ENCODE results near the gene KRT17.
"Not testable (repeated sequence)": the region's sequence is repeated elsewhere in the genome, so short reads cannot be mapped to it uniquely, and the experiment has no call there.

KRT17 gene

DNA sequence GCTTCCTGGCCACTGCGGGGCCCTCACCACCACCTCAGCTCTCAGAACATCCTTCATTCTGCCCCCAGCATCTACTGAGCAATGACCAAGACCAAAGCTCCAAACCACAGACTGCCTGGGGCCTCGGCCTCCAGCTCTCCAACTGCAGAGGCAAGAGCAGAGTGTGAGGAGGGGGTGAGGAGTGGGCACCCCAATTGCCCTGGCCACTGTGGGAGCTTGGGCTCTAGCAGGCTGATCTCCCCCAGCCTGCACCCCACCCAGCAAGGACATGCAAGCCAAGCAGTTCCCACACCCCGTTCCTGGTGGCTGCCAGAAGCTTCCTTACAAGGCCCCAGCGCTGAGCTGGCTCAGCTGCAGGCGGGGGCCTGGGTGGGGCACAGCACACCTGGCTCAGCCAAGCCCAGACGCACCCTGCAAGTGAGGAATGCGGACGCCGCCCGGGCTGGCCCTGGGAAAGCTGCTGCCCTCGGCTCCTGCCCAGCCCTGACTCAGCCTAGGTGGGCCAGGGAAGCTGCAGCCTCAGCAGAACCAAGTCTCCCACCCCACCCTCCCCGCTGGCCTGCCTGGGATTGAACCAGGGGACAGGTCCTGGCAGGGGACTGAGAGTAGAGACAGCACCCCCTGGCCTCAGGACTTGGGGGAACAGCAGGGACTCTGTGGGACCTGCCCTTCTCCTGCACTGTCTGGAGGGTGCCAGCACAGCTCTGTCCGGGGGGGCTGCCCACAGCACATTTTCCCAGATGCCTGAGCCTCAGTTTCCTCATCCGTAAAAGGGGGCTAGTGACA lies 29.7 kb upstream of the KRT17 start:
- no peak for DNase-seq

DNA sequence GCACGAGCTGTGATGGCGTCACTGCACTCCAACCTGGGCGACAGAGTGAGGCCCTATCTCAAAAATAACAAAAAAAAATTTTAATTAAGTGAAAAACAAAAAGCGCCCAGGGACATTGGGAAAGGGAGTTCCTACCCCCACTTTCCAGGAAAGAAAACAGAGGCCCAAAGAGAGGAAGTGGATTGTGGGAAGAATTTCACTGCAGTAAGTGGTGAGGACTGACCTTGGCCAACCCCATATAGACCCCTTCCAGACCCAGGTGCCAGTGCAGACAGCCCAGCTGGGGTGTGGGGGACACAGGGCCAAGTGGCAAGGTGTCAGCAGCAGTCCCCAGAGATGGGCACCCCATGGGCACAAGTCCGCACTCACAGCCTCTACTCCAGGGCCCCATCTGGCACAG lies 29.0 kb upstream of the KRT17 start:
- DNase-seq: no peak

DNA sequence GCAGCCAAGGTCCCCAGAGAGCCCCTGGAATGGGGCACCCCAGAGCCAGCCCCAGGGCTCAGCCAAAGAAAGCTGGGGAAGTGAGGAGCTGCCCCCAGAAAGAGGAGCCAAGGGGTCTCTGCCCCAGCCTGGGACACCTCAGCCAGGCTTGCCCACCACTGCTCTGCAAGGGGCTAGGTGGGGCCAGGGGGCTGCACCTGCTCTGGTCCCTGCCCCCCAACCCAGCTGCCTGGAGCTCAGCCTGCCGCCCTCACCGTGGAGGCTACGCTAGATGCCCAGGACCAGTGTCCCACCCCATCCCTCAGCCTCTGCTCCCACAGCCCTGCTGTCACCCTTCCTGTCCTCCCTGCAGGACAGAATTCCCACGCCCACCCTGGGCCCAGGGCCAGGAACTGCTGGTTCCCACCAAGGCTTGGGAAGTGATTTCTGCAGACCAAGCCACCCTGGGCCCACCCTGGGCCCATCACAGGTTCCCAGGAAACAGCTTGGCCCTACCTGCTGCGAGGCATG lies 28.1 kb upstream of the KRT17 start:
- no peak for DNase-seq

DNA sequence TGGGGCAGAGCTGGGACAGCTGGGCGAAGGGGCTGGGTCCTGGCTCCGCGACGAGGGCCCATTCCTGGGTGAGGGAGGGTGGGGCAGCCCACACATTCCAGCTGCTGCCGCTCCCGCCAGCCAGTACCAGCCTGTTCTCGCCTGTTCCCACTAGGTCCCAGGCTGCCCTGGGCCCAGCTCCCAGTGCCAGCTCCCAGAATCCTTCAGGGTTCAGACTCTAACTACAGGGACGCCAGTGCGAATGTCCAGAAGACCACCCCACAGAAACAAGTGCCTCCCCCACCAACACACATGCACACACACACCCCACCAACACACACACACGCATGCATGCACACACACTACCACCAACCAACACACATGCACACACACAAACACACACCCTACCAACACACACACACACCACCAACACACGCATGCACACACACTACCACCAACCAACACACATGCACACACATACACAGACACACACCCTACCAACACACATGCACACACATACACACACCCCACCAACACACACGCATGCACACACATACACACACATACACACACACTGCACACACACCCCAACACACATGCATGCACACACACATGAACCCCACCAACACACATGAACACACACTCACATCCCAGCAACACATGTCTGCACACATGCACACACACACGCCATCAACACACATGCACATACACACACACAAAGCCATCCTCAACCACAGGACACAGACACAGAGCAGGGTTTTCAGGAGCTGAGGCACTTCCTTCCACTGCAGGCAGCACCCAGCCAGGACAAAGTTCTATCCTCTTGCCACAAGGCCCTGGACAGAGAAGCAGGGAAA lies 27.5 kb upstream of the KRT17 start:
- DNase-seq: no peak

DNA sequence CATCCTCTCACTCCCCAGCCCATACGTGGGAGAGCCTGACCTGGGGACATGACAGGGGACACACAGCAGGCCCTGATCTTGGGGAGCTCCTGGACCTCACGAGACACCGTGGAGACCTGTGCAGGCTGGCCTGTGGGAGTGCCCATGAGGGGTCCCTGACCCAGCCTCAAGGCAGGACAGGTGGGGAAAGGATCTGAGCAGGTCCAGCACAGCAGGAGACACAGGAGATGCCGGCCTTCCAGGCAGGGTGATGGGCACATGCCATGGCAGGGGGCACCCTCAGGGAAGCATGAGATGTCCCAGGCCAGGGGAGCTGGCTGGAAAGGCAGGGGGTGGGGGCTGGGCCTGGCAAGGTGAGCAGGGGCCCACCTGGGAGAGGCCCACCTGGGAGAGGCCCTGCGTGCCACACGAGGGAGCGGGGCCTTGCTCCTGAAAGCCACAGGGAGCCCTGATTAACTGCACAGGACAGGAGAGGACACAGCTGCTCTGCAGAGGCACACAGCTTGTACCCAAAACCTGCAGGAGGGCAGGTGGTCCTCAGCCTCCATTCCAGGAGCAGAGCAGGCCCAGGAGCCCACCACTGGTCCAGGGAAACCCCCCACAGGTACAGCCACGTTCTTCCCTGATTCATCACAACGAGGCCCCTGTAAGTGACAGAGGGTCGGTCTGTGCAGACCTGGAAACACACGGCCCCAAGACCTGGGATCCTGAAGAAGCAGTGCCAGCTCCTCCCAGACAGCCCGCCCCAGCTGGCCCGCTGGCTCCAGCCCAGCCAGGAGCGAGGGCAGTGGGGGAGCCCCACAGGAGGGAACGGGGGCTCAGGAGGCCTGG lies 26.6 kb upstream of the KRT17 start:
- no peak for DNase-seq

DNA sequence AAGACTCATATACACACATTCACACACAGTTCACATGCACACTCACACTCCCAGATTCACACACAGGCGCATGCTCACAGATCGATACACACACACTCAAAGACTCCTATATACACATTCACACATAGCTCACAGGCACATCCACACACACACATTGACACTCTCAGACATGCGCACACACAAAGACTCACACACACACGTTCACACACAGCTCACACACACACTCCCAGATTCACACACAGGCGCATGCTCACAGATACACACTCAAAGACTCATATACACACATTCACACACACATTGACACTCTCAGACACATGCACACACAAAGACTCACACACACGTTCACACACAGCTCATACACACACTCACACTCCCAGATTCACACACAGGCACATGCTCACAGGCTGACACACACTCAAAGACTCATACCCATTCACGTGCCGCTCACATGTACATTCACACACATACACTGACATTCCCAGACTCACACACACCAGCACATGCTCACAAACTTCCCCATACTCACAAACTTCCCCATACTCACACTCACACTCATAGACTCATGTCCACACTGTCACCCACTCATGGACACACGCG lies 25.6 kb upstream of the KRT17 start:
- DNase-seq: no peak

DNA sequence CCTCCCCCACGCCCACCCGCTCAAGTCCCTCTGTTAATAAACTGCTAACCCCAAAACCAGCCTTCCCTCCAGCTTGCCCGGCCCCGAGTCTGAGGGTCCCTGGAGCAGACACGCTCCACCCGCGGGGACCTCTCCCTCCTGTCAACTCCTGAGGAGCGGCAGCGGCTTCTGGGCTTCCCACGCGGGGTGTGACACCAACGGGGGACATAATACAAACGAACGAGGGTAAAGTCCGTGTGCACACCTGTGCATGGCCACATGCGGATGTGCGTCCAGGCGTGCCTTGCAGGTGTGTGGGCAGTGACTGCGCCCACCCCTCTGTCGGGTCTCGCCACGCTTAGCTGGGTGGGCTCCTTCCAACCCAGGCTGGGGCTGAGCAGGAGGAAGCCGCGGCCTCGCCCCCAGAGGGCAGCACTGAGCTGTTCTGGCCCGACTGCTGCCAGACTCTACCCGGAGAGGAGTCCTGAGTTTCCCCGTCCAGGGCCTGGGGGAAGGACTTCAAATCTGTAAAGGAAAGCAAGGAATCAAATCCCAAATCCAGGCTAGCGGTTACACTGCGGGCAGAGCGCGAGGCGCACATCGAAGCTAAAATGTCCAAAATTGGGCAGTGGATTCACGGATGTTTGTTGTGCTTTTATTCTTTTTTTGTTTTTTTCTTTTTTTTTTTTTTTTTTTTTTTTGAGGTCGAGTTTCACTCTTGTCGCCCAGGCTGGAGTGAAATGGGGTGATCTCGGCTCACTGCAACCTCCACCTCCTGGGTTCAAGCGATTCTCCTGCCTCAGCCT lies 24.2 kb upstream of the KRT17 start:
- peak in 1 of 2 experiments; percentile 43 for DNase-seq

DNA sequence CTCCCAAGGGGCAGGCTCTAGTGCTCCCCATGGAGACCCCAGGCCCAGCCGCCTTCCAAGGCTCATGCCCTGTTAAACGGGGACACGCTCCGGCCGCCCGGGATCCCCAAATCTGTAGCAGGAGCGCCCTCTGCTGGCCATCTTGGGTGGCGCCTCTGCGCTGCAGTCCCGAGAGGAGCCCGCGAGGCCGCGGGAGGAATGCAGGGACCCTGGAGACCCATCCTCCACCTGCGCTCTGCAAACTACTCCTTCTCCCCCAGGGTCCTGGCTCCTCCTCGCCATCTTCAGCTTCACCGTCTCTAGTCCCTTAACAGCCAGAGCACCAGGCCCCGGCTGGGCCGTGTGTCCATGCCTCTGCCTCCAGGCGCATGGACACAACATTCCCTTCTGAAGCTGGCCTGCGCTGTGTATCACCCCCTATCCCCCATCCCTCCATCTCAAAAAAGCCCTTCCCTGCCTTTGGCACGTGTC lies 23.6 kb upstream of the KRT17 start:
- DNase-seq: peak in 1 of 2 experiments; percentile 59

DNA sequence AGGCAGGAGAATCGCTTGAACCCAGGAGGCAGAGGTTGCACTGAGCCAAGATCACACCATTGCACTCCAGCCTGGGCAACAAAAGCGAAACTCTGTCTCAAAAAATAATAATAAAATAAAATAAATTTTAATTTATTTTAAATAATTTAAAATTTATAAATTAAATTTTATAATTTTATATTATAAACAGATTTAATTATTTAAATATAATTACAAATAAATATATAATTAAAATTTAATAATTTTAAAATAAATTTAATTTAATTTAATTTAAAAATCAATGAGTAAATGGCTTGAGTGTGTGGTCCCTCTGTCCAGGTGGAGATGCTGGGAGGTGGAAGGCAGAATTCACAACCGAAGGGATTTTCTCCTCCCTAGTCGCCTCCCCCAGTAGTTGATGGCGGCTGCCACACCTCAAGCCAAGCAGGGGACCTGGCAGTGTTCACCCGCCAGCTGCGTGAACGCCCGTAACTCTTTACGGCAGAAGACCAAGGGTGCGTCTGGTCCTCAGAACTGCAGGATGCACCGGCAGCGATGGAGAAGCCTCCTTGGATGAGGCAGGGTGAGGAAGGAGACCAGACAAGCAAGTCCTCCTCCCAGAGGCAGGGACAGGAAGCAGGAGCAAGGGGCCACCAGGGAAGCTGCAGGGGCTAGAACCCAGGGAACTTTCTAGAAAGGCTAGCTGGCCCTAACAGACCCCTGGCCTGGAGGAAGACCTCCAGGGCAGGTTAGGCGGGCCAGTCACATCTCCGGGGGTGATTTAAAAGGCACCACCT lies 22.9 kb upstream of the KRT17 start:
- DNase-seq: no peak

DNA sequence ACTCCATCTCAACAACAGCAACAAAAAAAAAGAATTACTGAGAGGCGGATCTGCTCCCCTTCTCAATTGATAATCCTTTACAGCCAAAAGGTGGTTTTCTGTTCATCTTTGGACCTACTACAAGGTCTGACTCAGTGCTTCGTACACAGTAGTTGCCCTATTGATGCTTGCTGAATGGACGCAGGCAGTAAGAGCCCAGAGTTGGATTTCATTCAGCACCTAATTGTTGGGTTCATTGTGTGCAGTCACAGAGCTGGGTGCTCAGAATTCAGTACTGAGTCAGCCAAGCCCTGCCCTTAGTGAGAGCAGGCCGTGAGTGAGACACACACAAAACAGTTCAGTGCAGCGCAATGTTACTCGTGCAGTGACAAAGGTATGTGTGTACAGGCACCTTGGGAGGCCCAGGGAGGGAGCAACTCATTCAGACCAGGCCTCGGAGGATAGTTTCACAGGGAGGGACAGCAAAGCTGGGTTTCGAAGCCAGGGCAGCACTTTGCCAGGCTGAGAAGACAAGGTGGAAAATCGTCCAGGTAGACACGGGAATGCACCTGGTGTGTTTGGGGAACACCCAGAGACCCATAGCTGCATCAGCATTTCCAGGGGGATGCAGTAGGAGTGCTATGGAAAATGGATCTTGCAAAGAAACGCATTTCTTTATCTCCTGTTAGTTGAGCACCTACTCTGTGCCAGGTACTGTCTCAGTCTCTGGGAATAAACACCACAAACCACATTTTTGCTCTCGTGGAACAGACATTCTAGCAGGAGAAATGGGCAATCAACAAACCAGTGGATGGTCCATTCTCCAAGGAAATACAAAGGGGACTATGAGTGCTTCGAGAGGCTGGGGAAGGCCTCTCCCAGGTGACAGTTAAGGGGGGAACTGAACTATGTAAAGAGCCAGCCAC lies 18.1 kb upstream of the KRT17 start:
- no peak for DNase-seq

DNA sequence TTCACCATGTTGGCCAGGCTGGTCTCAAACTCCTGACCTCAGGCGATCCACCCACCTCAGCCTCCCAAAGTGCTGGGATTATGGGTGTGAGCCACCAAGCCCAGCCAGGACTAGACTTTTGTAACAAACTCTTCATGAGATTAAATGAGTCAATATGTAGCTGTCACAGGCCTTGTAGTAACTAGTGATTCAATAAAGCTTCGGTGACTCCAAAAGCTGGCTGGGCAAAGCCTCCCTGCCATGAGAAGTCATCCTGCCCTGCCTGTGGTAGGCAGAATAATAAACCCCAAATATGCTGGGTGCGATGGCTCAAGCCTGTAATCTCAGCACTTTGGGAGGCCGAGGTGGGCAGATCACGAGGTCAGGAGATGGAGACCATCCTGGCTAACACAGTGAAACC lies 16.2 kb upstream of the KRT17 start:
- not testable (repeated sequence) for DNase-seq

DNA sequence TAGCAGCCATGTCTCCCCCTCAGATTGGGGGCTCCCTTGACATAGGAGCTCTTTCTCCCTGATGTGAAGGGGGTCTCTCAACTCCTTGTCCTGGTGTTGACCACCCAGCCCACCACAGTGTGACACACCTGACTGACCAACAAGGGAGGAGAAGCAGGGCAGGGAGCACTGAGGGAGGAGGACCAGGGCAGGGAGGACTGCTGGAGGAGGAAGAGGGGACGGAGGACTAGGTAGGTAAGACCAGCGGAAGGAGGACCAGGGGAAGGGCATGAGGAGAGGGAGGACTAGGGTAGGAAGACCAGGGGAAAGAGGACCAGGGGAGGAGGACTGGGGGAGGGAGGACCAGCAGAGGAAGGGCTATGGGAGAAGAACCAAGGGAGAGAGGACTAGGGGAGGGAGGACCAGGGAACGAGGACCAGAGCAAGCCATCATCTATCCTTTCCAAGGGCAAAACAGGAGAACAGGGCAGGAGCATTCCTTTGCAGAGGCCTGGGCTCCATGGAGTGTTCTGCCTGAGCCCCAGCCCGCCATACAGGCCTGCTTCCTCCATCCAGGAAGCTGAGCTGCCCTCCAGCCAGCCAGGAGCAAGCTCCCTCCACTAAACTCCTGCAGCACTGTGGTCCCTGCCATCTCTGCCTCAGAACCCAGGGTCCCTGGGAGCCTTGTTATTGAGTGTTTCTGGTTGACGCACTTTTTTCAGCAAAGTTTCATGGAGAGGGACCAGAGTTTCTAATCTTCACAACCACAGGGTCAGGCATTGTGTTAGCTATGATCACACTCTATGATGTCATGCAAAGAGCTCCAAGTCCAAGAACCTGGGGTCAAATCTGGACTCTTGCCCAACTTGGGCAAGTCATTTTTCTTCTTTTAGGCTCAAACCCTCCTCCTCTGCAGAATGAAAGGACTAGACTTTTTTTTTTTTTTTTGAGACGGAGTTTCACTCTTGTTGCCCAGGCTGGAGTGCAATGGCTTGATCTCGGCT lies 15.4 kb upstream of the KRT17 start:
- no peak for DNase-seq

DNA sequence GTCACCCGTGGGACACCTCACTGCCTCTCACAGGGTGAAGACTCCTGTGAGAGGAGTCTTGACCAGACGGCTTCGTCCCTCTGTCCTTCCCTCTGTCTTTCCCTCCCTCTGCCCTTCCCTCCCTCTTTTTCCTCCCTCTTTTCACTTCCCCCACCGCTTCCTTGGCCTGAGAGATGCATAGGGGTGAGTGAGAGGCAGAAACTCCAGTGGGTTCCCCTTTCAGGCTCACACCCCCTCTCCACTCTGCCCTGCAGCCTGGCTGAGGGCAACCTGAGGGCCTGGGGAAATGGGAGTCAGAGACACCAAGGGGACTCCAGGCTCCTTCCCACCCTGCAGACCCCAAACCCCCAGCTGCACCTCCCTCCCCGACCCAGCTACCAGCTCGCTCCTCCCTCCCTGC lies 14.6 kb upstream of the KRT17 start:
- no peak for DNase-seq

DNA sequence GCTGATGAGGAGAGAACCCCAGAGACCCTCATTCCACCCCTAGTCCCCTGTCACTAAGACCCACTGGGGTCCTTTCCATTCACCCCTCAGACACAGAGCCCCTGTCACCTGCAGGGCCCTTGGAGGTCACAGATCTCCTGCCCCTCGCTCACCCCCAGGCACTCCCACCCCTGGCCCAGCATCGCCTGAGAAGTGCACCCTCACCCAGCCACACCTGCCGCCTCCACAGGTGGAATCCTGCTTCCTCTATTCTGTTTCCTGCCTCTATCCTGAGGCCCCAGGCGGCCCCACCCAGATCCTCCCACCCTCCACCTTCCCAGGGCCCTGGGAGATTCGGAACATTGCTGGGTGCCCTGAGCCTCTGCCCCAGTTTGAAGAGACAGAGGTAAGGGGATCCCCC lies 13.8 kb upstream of the KRT17 start:
- DNase-seq: no peak

DNA sequence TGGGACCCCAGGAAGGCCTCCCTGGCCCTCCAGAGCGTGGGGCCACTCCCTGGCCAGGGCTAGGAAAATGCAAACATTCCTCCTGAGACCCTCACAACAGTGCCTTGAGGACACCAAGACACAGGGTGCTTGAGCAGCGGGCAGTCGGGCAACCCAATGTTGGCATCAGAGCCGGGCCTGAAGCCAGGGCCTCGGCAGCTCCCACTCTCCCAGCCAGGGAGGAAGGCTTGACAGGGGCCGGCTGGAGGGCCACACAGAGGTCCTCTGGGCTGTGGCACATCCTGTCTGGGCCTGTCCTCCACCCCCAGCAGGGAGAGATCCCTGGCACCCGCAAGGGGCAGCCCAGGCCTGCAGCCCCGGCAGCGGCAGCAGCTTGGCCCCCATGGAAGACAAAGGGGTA lies 12.3 kb upstream of the KRT17 start:
- DNase-seq: no peak

DNA sequence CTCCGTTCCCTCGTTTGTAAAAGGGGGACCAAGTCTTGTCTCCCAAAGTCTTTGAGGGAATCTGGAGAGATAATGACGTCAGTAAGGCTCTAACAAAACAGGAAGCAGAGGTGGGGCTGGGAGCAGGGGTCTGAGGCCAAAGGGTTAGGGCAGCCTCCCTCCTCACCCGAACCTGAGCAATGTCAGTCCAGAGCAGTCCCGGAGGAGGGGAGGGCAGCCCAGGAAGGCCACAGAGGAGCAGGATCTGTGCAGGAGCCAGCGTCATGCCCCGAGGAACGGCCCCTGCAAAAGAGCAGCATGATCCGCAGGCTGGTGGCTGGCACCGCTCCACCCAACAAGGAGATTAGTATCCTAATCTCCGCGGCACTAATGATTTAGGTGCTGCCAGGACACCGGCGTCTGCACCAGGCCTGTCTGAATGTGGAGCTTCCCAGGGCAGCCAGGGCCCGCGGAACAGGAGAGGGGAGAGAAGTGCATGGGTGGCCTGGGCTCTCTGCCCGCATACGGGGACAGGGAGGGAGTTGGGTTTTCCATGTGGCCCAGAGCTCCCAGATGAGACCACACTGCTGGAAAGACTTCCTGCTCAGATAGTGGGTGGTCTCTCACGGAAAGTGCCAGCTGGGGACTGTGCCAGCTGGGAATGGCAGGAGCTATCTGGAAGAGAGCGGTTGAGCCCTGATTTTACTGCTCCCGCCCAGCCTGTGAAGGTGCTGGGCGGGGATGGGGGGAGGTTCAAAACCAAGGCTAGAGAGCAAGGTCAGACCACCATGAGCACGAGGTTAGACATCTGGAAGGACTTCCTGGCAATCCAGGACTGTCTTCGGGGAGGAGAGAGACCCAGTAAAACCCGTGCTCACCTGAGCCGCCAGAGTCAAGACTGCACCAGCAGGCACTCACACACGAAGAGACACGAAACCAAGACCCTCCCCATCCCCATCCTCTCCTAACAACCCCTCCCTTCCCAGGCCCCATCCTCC lies 11.0 kb upstream of the KRT17 start:
- DNase-seq: no peak

DNA sequence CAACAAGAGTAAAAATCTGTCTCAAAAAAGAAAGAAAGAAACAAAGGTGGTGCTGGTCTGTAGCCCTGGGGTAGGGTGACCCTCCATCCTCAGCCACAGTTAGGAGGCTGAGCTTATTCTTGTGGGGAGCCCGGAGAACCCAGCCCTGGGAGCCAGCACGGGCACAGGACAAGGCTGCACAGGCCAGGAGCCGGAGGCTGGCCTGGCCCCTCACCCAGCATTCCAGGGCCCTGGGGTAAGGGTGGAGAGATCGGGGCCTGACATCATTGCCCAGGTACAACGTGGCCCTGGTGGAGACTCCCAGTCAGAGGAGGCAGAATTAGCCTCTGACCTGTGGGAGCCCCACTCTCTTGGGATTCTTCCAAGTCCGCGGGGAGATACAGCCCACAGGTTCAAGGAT lies 10.3 kb upstream of the KRT17 start:
- no peak for DNase-seq
